Activated CD4-positive, alpha-beta T cell treated with anti-CD3 and anti-CD28 coated beads, Interleukin-2, amount 10 ng/mL, durations not matched to agents 24 days and 14 days (primary cell): Measurements from ENCODE around the gene RTL1. TPM values are rescaled to one million over a fixed set of nuclear protein-coding genes. Genes with fewer than 3 reads are reported as not detected.

Experiments
- DNase-seq: peaks from one replicate; pipeline ENCODE4 v3.0.0; 2022
- H3K27ac Mint-ChIP-seq: one replicate; pipeline ENCODE4 v1.8.0; 2022; ENCODE audit warnings: mild to moderate bottlenecking, mixed read lengths
- H3K27me3 Mint-ChIP-seq: one replicate; pipeline ENCODE4 v1.8.0; 2022; ENCODE audit warnings: mixed read lengths
- H3K36me3 Mint-ChIP-seq: one replicate; pipeline ENCODE4 v1.8.0; 2022; ENCODE audit warnings: low read depth, mild to moderate bottlenecking, mixed read lengths
- H3K4me1 Mint-ChIP-seq: one replicate; pipeline ENCODE4 v1.8.0; 2021; ENCODE audit warnings: mixed read lengths
- H3K4me3 Mint-ChIP-seq: one replicate; pipeline ENCODE4 v1.8.0; 2022; ENCODE audit warnings: mild to moderate bottlenecking, moderate library complexity, mixed read lengths
- H3K9me3 Mint-ChIP-seq: one replicate; pipeline ENCODE4 v1.8.0; 2021; ENCODE audit warnings: mixed read lengths
- intact Hi-C: fragments of 100-400 bp; cut with micrococcal nuclease; formaldehyde crosslinking; loops from one replicate; pipeline ENCODE4 v1.15.1; 2023
- total RNA-seq: library from RNA; stranded (reverse); gene quantifications from 2 replicates; pipeline ENCODE4 v1.2.3, GENCODE V29; 2022

The RTL1 gene
- total RNA-seq, 1 donor from 2014 or later: not detected

GRCh38 chr14:100837805-100838350 lies 65.6 kb downstream of the RTL1 start:
- Mint-ChIP-seq H3K27me3 (no peaks in the 10 kb centered on the region), H3K36me3 (no peaks in the 10 kb centered on the region), H3K4me3 (no peak overlapping the region), H3K27ac (no peak overlapping the region), H3K4me1 (no peaks in the 10 kb centered on the region), H3K9me3 (no peaks in the 10 kb centered on the region)
- intact Hi-C loops: no loop called here
- DNase-seq: no peak

- no peak for DNase-seq
- intact Hi-C loops: no loop called here
- no peak overlapping the region for H3K27ac Mint-ChIP-seq
- H3K4me3 Mint-ChIP-seq: no peak overlapping the region
- no peaks in the 10 kb centered on the region for H3K36me3 Mint-ChIP-seq
- no peaks in the 10 kb centered on the region for H3K27me3 Mint-ChIP-seq
- no peaks in the 10 kb centered on the region for H3K4me1 Mint-ChIP-seq
- no peaks in the 10 kb centered on the region for H3K9me3 Mint-ChIP-seq
These were observed 66.3 kb downstream of the RTL1 start for GRCh38 chr14:100836941-100837804.

DNA sequence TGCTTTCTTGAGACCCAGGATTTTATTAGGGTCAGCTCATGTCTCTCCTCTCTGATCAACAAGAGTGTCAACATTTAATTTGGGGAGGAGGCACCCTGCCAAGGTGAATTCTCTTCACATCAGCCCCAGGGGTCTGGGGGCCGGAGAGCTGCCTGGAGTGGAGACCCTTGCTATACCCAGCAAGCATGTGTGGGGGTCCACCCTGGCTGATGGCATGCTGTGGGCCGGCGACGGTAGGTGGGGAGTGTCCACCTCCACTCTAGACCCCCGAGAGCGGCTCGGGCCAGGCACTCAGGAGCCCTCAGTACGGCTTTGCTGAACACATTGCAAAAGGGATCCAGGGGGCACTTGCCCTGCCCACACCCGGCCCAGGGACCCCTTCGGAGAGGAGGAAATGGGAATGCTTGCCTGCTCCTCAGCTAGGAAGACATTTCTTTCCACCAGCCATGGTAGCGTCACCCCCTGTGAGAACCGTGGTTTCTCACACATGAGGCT lies 67.2 kb downstream of the RTL1 start:
- H3K9me3 Mint-ChIP-seq: no peaks in the 10 kb centered on the region
- H3K4me1 Mint-ChIP-seq: no peaks in the 10 kb centered on the region
- peaks cover under 1% of the 10 kb centered on the region for H3K27me3 Mint-ChIP-seq
- intact Hi-C loops: no loop called here
- no peak overlapping the region for H3K27ac Mint-ChIP-seq
- H3K36me3 Mint-ChIP-seq: no peaks in the 10 kb centered on the region
- no peak overlapping the region for H3K4me3 Mint-ChIP-seq
- DNase-seq: no peak

DNA sequence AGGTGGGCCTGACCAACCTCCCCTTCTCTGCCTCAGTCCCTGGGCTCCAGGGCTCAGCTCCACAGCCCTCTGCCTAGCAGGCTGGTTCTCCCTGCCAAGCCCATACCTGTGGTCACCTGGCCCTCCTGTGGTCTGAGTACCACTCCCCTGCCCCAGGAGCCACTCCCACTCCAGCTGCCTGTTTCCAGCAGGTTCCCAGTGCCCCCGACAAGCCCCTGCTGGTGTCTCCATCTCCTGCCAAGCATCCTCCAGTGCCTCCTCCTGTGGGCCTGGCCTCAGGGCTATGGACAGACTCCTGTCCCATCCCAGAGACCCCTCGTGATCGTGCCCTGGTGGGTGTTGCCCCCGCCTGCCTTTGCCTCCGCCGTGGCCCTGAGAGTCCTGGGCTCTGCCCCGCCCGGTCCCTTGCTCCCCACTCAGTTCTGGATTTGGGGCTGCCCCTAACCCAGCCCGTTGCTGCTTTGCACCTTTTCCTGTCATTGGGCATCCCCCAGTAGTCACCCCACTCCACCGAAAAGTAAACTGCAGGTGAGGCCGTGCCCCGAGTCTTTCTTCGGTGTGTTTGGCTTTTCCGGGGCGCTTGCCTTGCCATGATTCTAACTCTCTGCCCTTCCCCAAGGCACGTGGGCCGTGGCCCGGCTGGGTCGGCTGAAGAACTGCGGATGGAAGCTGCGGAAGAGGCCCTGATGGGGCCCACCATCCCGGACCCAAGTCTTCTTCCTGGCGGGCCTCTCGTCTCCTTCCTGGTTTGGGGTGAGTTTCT lies 67.8 kb downstream of the RTL1 start:
- H3K4me3 Mint-ChIP-seq: no peak overlapping the region
- no peak overlapping the region for H3K27ac Mint-ChIP-seq
- intact Hi-C loops: no loop called here
- H3K4me1 Mint-ChIP-seq: no peaks in the 10 kb centered on the region
- no peaks in the 10 kb centered on the region for H3K9me3 Mint-ChIP-seq
- DNase-seq: no peak
- H3K36me3 Mint-ChIP-seq: no peaks in the 10 kb centered on the region
- peaks cover 2% of the 10 kb centered on the region for H3K27me3 Mint-ChIP-seq

DNA sequence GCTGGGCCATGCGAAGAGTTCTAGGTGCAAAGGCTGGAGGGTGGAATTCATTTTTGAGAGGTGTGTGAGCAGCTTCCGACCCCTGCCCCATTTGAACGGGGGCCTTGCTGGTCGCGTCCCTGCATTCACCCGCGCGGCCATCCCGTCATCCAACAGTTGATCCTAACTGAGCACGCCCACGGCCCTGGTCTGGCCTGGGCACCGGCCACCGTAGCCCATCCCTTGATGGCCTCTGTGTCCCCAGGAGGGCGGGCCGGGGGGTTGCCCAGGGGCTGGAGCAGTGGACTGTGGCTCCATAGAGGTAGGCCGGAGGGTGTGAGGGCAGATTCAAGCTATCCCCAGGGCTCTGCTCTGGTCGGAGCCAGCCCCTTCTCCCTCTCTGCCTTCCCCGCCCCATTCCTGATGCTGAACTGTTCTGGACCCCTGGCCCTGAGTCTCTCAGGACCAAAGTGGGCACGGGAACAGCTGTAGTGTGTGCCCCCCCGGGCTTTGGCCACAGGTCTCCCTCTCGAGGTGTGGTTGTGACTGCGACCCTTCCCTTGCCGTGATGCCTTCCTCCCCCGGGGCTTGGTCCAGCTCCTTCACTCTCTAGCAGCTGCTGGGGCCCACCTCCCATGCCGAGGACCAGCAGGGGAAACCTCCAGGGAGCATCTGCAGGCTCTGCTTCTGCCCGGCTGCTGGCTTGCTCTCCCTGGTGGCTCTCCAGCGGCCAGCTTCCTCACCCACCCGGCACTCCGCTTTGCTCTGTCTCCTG lies 68.6 kb downstream of the RTL1 start:
- H3K4me1 Mint-ChIP-seq: no peaks in the 10 kb centered on the region
- H3K4me3 Mint-ChIP-seq: no peak overlapping the region
- intact Hi-C loops: no loop called here
- no peaks in the 10 kb centered on the region for H3K36me3 Mint-ChIP-seq
- no peak overlapping the region for H3K27ac Mint-ChIP-seq
- no peaks in the 10 kb centered on the region for H3K9me3 Mint-ChIP-seq
- no peak for DNase-seq
- peaks cover 2% of the 10 kb centered on the region for H3K27me3 Mint-ChIP-seq

- no peaks in the 10 kb centered on the region for H3K36me3 Mint-ChIP-seq
- no peaks in the 10 kb centered on the region for H3K4me1 Mint-ChIP-seq
- DNase-seq: no peak
- H3K9me3 Mint-ChIP-seq: no peaks in the 10 kb centered on the region
- no peak overlapping the region for H3K27ac Mint-ChIP-seq
- no peak overlapping the region for H3K4me3 Mint-ChIP-seq
- peaks cover 4% of the 10 kb centered on the region for H3K27me3 Mint-ChIP-seq
- intact Hi-C loops: no loop called here
These were observed 69.3 kb downstream of the RTL1 start for GRCh38 chr14:100834082-100834793.

- peaks cover 10% of the 10 kb centered on the region for H3K27me3 Mint-ChIP-seq
- intact Hi-C loops: no loop called here
- H3K9me3 Mint-ChIP-seq: peaks cover 5% of the 10 kb centered on the region
- H3K27ac Mint-ChIP-seq: no peak overlapping the region
- no peak for DNase-seq
- no peak overlapping the region for H3K4me3 Mint-ChIP-seq
- H3K4me1 Mint-ChIP-seq: peaks cover 2% of the 10 kb centered on the region
- H3K36me3 Mint-ChIP-seq: no peaks in the 10 kb centered on the region
These were observed 71.1 kb downstream of the RTL1 start for GRCh38 chr14:100832311-100832960.

DNA sequence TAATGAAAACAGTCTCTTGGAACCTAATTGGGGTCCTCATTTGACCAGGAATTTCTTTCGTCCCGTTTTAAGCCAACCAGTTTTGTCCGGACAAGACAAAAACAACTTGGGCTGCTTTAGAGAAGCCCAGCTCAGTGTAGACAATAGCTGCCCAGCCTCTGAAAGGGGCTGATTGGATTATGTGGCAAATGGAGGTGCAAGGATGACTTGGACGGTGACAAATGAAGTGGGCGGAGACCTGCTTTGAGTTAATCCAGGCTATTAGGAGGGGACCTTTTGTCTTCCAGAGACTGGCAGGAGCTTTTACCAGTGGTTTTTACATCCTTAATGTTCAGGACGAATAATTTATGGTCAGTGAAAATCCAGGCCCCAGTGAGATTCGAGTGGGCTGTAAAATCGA lies 72.8 kb downstream of the RTL1 start:
- H3K27me3 Mint-ChIP-seq: peaks cover 24% of the 10 kb centered on the region
- intact Hi-C loops: no loop called here
- peaks cover 8% of the 10 kb centered on the region for H3K9me3 Mint-ChIP-seq
- H3K27ac Mint-ChIP-seq: no peak overlapping the region
- no peak overlapping the region for H3K4me3 Mint-ChIP-seq
- no peak for DNase-seq
- no peaks in the 10 kb centered on the region for H3K36me3 Mint-ChIP-seq
- H3K4me1 Mint-ChIP-seq: peaks cover 2% of the 10 kb centered on the region

Other genes with a start within 250 kb of the RTL1 start
- gene DLK1, start 176.8 kb downstream of the RTL1 start, total RNA-seq: not detected in 2 replicates
- gene MEG3, start 77.6 kb downstream of the RTL1 start, total RNA-seq: not detected in 2 replicates